GM12872 (cell line): ENCODE measurements around the gene CCSER1.

Experiments used
- TF ChIP-seq, protein P1 (sequence below): IDR thresholded peaks from 3 replicates; pipeline ENCODE4 v1.5.1; 2011; ENCODE audit warnings: low read depth, mild to moderate bottlenecking, low read length, moderate library complexity; ENCODE audit not compliant: insufficient read depth

CCSER1 gene

DNA sequence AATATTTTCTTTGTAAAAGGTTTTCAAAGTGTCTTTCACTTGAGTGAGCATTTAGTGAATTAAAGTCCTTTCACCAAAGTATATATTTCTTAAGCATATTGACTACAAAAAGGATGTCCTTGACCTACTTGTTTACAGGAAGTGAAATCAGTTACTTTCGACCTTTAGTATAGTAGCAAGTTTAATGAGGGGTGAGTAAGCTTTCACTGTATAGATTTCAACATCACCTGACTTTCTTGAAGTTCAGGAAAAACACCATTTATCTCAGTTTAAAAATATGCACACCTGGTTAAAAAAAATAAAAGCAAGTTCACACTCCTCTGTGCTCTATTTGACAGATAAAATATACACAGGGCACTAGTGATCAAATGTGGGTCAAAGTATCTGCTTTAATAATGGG lies 88.1 kb downstream of the CCSER1 start:
- TF ChIP-seq, protein P1, sequence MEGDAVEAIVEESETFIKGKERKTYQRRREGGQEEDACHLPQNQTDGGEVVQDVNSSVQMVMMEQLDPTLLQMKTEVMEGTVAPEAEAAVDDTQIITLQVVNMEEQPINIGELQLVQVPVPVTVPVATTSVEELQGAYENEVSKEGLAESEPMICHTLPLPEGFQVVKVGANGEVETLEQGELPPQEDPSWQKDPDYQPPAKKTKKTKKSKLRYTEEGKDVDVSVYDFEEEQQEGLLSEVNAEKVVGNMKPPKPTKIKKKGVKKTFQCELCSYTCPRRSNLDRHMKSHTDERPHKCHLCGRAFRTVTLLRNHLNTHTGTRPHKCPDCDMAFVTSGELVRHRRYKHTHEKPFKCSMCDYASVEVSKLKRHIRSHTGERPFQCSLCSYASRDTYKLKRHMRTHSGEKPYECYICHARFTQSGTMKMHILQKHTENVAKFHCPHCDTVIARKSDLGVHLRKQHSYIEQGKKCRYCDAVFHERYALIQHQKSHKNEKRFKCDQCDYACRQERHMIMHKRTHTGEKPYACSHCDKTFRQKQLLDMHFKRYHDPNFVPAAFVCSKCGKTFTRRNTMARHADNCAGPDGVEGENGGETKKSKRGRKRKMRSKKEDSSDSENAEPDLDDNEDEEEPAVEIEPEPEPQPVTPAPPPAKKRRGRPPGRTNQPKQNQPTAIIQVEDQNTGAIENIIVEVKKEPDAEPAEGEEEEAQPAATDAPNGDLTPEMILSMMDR, result no peak

DNA sequence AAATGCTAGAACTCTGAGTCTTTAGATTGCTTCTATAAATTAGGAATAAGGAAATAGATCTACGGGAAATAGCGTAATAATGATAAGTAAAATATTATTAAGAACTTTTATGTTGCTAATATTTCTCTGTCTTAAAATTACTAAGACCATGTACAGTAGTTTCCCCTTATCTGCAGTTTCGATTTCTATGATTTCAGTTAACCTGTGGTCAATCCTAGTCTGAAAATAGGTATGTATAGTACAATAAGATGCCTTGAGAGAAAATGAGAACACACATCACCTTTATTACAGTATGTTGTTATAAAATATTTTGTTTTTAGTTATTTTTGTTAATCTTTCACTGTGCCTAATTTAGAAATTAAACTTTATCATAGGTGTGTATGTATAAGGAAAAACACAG lies 92.6 kb downstream of the CCSER1 start:
- TF ChIP-seq, protein P1, result no peak

DNA sequence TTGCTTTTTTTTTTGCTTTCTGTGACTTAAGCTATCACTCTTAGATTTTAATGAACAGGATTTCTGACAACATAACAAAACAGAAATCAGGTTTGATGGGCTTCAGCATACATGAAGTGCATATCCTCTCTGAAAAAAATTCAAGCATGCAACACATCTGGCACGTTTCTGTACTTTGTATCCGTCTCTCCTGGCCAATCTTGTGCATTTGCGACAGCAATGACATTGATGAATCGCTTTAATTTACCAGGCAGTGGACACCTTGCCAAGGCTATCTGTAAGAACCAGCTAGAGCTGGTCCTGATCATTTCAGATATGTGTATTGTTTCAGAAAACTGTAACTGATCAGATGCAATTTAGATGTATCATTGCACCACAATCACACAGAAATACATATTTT lies 93.3 kb downstream of the CCSER1 start:
- TF ChIP-seq, protein P1, result no peak

DNA sequence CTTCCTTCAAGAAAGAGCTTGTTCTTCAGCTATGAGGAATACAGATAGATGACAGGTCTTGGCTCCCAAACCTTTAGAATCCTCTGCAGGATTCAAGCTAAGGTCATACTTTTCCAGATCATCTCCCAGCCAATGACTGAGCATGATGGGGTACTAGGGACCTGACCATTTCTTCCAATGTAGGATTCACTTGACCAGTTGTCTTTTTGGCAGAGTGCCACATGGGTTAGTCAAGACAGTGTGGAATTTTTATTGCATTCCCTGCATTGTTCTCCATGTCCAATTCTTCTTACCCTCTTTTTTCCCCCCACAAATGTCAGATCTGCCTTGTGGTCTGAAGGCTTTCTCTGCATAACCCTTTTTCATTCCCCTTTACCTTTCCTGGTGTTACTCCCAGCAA lies 99.5 kb downstream of the CCSER1 start:
- TF ChIP-seq, protein P1, result no peak

DNA sequence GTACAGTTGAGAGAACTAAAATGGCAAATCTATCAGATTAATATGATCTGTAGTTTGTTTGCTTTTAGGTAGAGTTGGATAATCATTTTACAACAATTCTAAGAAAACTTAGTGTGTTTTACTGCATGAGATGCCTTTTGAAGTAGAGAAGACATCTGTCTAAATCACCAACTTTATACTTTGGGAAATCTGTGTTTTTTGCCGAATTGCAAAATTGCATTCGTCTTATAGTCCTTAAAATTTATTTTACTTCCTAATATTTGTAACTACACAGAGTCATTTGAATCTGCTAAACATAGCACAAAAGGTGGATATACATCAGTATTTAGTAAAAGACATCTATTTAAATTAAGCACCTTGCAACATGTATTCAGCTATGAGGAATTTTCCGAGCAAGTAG lies 100.0 kb downstream of the CCSER1 start:
- TF ChIP-seq, protein P1, result no peak

DNA sequence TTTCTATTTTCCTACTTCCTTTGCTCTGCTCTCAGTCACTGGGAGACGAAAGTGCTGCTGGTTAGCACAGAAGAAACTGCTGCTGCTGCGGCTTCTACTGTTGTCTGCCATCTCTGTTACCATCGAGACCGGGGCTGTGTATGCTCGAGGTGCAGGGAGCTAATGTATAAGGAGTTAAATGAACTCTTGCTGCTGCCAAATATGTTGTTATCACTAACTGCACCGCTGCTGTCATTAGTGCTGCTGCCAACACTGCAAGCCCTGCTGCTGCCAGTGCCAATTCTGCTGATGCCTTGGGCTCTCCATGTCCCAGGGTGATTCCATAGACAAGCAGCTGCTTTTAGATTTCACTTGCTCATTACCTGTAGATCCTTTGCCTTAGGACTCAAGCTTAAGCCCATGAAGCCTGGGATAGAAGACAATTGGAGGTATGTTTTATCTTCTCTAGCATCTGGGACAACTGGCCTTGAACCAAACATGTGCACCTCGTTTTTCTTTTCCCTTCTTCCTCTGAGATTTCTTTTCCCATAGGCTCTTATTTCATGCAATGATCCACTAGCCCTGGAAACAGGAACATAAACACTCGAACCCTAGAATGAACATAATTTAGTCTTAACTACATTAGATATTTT lies 107.8 kb downstream of the CCSER1 start:
- TF ChIP-seq, protein P1, result no peak

DNA sequence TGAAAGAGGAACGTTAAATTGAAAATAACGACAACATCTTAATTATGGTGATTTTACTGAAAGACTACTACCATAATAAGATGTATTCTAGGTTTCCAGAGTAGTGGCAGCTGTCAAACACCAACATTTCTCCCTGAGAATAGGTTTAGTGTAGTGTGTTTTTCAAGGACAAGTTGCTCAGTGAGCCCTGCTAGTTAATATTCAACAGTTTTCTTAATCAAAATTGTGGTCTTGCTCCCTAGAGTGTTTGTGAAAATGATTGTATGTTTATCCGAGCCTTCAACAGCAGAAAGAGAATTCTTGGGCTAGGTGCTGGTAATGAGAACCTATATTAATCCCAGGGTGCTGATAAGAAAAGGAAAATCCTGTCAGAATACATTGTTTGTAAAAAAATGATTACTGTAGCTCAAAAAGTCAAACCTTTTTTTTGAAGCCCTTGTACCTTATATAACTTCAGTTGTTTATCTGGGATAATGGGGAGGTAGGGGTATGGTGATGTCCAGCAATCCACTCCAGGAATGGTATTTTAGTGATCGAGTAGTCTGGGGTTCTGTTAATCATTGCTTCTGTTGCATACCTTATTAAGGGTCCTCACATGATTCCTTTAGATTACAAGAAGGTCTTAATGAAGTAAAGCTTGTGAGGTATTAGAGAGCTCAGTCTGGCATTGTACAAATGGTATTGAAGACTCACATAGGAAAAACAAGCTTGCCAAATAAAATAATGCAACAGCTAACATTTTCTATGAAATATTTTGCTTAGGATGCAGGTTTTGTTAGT lies 110.7 kb downstream of the CCSER1 start:
- TF ChIP-seq, protein P1, result no peak
